Inflammatory macrophage (primary cell): Measurements from ENCODE around the gene PCDH17.

ENCODE experiments used
- DNase-seq, 2 donors: peaks; one replicate each; pipeline ENCODE4 v3.0.0-alpha.2; 2020 to 2022
- total RNA-seq, 18 experiments: gene quantifications; one replicate each; lab custom pipeline; 2026; ENCODE audit warnings: mixed read lengths in 6 of 18, inconsistent platforms in 2 of 18; lab: John Stamatoyannopoulos, UW

PCDH17 gene
- 0 to 0.49 (median 0) reads per million in 18 experiments for total RNA-seq

- no peak for DNase-seq
Observed at GRCh38 chr13:57631596-57632275, at the start of gene PCDH17. PCDH17 (plus strand) TSS chr13:57631744; CDS start chr13:57632547, 803 bp downstream.

DNA sequence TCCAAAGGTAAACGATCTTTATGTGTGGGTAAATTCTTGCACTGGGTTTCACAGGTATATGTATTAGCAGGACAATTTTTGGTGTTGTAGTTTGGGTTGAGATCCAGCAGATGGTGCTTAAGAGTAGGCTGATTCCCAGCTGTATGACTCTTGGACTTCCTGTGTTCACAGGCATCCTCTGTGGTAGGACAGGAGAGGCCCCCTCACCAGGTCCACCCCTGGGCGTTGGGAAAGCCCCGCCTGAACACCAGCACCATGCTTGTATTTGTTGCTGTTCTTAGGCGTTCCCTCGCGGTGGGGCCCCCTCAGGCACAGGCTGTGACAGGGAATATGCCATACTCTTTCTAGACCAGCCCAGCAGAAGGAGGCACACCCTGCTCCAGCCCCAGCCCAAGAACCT is 49.5 kb upstream of the PCDH17 start:
- no peak for DNase-seq

GRCh38 chr13:57583529-57583928 is 48.0 kb upstream of the PCDH17 start:
- DNase-seq: no peak

DNA sequence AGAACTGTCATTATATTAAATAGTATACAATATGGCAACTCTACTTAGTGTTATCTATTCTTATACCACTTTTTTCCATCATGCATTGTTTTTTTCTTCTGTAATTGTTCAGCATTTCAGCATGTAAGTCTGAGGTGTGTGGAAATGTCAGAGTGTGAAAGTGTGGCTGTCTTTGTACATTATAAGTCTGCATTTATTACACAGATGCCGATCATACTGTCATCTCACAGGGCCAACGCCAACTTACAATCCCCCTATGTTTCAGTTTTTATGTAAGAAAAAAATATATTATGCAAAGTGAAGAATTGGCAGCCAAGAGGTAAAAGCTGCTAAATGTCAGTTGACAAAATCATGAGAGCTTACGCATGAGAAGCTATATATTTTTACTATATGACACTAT is 42.9 kb upstream of the PCDH17 start:
- DNase-seq: no peak

DNA sequence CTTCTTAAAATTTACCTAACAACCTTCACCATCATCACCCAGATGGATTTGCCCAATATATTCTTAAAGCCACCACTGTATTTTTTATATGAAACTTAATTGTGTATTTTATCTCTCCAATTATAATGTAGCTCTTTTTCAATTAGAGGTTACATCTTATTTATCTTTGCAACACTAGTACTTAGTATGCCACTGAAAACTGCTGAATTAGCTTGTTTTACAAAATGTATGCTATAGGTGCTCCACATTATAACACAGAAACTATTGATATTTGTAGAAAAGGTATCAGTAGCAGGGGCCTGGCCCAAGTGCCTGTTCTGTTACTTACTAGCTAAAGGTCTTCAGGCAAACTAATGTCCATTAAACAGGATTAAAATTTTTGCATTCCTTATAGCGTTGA is 35.8 kb upstream of the PCDH17 start:
- no peak for DNase-seq

DNA sequence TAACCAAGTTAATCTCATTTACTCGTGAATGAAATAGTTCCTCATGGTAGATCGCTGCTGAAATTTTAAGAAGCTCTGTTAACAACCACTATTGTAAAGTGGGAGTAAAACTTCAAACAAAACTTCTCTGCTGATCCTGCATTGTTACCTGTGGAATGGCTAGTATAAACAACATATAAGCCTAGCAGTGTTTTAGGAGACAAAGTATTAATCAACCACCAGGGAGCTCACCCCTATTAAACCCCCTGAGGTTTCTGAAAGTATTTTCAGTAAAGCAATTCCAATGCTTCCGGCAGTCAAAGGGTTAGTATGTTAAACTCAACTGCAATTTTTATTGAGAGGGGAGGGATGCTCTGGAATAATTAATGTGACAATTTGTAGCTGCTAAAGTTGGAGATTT is 30.0 kb upstream of the PCDH17 start:
- no peak for DNase-seq

DNA sequence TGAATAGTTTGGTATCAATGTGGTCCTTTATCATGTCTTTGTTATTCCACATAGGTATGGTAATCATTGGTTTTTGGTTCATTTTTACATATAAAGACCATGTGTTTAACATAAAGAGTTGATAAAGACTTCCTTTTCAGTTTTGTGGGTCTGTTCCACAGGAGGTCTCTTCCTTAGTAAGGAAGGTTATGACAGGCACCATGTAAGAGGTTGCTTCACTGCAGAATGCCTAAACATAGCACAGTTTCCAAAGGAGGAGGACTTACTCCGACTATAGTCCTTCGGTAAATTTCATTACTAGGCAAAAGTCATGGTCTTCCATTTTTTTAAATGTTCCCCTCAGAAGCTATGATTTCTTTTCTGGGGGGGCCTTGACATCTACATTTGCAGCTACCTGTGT is 27.1 kb upstream of the PCDH17 start:
- DNase-seq: no peak

- DNase-seq: no peak
Observed at GRCh38 chr13:57611969-57612368, 19.6 kb upstream of the PCDH17 start.

- no peak for DNase-seq
Observed at GRCh38 chr13:57612568-57612967, 19.0 kb upstream of the PCDH17 start.

- peak; percentile 56 to 59 for DNase-seq
Observed at GRCh38 chr13:57624565-57625435, 6.7 kb upstream of the PCDH17 start.

DNA sequence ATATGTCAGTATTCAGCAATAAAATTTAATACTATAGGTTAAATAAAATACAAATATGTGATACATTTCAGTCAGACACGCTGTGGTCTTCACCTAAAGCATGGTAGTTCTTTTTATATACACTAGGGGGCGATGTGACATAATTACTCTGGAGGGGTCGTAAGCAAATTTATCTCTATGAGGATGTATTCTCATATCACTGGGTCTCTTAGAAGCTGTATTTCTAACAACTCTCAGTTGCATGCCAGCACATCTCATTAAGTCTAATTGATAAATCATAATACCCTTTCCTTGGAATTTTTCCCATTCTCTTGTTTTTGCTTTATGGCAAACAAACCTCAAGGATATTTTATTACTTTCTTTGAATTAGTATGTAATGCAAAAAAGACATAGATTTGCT is 3.9 kb upstream of the PCDH17 start:
- peak in 1 of 2 donors; percentile 18 for DNase-seq

- no peak for DNase-seq
Observed at GRCh38 chr13:57629391-57629804, 2.1 kb upstream of the PCDH17 start.

DNA sequence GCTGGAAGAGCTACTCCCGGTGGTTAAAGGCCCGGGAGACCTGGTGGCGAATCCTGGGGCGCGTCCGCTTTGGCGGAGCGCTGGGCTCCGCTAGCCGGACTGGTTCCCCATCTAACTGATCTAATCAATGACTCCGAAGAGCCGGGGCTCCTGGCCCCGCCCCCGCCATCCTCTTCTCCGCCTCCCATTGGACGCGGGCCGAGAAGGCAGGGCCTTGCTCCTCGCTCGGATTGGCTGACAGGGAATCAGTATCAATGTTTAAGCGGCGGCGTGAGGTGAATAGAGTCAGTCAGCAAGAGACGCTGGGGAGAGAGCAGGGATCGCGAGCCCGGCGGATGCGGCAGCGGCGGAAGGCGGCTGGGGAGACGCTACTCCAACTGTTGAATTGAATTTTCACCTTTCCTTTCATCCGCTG is 1.7 kb upstream of the PCDH17 start:
- DNase-seq: no peak

DNA sequence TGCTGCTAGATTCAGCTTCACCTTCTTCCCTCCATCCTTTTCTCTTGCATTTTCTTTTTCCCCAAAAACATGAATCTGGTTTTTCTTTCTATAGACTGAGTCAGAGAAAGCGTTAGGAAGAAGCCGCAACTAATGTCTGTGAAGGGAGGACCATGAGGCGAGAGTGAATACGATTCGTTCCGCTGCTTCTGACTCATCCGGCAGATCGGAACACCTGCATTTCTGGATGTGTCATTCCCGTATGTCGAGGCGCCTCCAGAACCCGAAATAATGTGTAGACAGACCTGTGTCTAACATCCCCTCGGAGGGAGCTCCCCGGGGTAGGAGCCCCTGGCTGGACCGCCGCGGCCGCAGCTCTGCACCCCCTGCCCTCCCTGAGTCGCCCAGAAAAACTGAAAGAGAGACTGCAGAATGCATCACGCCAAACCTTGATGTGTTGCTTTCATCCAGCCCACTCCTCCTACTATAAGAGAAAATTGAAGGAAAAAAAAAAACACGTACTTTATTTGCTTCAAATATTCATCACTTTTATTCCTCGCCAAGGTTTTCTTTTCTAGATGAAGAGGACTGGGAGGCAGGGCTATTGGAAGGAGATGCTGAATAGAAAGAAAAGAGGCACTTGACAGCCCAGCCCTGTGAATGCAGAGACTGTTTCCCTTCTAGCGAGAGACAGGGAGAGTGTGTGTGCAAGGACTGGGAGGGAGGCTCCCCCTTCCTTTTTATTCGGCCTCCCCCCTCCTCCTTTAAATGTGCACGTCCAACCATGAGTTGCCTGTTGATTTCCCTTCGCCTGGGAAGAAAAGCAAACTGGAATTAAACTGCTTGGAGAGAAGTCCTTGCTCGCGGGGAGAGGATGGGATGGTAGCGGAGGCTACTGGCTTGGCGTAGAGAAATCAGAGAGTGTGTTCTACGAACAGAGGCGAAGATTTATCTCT is 616 bp upstream of the PCDH17 start:
- no peak for DNase-seq

DNA sequence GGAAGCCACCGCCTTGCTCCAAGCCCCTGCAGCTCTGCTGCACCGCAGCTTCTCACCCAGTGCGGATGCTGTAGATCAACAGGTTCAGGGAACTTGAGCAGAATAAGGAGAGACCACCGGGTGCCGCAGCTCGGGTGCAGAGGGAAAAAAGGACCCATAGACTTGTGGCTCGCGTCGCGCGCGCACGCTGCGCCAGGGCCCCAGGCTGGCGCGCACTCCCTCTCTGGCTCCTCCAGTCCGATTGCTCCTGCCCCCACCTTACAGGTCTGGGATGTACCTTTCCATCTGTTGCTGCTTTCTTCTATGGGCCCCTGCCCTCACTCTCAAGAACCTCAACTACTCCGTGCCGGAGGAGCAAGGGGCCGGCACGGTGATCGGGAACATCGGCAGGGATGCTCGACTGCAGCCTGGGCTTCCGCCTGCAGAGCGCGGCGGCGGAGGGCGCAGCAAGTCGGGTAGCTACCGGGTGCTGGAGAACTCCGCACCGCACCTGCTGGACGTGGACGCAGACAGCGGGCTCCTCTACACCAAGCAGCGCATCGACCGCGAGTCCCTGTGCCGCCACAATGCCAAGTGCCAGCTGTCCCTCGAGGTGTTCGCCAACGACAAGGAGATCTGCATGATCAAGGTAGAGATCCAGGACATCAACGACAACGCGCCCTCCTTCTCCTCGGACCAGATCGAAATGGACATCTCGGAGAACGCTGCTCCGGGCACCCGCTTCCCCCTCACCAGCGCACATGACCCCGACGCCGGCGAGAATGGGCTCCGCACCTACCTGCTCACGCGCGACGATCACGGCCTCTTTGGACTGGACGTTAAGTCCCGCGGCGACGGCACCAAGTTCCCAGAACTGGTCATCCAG is 964 bp downstream of the PCDH17 start:
- no peak for DNase-seq

DNA sequence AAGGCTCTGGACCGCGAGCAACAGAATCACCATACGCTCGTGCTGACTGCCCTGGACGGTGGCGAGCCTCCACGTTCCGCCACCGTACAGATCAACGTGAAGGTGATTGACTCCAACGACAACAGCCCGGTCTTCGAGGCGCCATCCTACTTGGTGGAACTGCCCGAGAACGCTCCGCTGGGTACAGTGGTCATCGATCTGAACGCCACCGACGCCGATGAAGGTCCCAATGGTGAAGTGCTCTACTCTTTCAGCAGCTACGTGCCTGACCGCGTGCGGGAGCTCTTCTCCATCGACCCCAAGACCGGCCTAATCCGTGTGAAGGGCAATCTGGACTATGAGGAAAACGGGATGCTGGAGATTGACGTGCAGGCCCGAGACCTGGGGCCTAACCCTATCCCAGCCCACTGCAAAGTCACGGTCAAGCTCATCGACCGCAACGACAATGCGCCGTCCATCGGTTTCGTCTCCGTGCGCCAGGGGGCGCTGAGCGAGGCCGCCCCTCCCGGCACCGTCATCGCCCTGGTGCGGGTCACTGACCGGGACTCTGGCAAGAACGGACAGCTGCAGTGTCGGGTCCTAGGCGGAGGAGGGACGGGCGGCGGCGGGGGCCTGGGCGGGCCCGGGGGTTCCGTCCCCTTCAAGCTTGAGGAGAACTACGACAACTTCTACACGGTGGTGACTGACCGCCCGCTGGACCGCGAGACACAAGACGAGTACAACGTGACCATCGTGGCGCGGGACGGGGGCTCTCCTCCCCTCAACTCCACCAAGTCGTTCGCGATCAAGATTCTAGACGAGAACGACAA is 1.8 kb downstream of the PCDH17 start:
- no peak for DNase-seq

GRCh38 chr13:57633950-57634838 is 2.6 kb downstream of the PCDH17 start:
- DNase-seq: no peak

- no peak for DNase-seq
Observed at GRCh38 chr13:57634839-57635165, 3.3 kb downstream of the PCDH17 start.

DNA sequence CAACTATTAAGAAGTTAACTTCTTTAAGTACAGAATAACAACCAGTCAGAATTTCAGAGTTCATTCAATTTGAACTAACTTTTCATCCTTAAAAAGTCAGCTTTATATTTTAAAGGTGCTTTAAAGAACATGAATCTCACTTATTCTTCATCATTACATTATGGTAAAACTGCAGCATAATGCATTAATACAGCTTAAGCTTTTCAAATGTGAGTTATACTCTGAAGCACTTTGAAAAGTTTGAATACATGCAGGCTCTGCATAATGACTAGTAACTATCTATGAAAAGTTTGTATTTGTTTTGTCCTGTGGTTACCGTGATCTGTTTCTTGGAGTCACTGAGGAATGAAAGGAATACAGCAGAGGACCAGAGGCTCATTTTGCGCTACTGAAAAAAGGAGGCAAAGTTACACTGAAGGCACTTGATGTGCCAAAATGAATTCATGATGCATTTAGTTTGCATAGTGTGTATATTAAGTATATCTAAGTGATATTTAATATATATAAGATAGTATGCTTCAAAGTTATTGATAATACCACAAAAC is 4.1 kb downstream of the PCDH17 start:
- no peak for DNase-seq

DNA sequence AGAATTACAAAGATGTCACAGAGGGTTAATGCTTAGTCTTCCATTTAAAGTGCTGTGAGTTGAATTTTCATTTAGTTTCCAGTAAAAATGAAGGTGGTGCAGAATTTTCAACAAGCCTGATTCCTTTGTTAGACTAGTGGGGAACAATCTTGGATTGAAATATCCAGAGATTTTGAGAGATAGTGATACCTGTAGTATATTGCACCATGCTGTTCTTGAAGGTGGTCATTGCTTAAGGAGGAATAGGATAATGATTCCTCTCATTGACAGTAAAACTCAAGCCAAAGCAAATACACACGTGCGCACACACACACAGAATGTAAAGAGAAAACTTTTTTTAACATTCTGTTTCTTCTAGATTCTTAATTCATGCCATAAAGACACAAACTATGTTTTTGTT is 5.3 kb downstream of the PCDH17 start:
- no peak for DNase-seq
